GM18861 (cell line): ENCODE measurements around the gene ROGDI.
A peak's percentile ranks its signal among the peaks of the same experiment; 100 is the strongest.

Experiments
- ATAC-seq: cut with Tn5 transposase; IDR thresholded peaks from one replicate; pipeline ENCODE4 v1.9.1; 2021; ENCODE audit not compliant: unreplicated experiment

The ROGDI gene

DNA sequence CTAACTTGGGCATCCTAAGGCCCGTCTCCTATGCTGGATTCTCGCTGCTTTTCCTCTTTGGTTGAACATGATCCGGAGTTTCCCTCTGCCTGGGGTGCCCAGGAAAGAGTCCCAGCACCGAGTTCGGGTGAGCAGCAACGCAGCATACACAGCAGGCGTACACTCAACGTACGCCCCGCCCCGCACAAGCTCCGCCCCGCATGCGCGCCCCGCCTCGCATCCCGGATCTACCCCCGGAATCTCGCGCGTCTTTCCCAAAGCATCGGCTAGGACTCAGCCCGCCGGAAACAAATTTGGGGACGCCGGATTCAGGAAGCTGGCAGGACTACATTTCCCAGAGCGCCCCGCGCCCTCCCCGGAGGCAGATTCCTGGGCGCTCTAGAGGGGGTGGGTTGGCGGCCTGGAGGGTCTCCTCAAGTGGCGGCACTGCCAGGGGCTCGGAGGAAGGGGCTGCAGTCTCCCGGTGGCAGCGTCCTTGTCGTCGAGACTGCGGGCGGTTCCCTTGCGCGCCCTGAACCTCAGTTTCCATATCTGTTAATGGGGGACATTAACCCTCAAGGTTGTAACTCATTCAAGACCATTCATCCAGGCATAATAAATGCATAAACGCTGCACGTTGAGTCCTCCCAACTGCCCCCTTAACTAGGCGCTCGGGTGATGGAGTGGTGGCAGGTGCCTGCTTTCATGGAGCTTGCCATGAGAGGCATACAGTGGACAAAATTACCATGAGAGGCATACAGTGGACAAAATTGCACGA is 33.7 kb downstream of the ROGDI start:
- ATAC-seq = peak; percentile 40

DNA sequence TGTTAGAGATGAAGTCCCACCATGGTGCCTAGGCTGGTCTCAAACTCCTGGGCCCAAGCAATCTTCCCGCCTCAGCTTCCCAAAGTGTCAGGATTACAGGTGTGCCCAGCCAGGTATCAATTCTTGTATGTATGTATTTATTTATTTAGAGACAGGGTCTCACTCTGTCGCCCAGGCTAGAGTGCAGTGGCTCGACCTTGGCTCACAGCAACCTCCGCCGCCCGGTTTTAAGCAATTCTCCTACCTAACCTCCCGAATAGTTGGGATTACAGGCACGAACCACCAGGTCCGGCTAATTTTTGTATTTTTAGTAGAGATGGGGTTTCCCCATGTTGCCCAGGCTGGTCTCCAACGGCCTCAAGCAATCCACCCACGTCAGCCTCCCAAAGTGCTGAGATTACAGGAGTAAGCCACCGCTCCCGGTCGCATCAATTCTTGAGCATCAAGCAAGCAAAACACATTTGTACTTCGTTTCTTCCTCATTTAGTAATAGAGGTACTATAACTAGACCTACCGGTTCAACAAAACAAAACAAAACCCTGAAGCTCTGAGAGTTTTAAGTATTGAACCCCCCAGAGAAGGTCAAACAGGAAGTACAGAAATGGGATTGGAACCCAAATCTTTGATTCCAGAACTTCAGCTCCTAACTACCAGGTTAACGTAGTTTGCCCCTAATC is 34.4 kb downstream of the ROGDI start:
- no peak for ATAC-seq

DNA sequence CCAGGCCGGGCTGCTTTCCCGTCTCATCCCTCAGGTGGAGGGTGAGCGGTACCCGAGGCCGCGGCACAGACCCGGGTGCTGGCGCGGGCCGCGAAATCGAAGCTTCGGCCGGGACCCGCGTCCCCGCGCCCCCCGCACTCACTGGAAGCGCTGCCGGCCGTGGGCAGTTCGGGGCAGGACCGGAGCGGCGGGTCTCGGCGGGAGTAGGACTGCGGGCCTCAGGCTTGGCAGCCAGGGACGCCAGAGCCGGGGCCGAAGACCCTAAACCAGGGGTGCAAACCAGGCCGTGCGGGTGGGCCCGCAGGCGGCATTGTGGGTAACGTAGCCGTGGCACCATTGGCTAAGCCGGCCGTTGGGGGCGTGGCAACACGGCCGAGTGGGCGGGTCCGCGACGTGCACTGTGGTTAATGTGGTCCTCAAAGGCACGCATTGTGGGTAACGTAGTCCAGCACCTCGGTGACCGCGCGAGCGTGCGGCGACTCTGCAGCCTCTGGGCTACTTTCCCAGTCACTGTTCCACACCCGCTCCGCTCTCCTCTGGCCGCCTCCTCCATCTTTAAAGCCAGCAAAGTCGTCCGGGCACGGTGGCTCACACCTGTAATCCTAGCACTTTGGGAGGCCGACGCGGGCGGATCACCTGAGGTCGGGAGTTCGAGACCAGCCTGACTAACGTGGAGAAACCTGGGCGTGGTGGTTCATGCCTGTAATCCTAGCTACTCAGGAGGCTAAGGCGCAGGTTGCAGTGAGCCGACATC is 35.4 kb downstream of the ROGDI start, which contains the start of gene ZNF500:
Gene ZNF500, minus strand, starts transcription at position 288 of the 754 bp plus-strand sequence. CDS start 1,184 bp downstream, outside the sequence.
- ATAC-seq = peak; percentile 83

DNA sequence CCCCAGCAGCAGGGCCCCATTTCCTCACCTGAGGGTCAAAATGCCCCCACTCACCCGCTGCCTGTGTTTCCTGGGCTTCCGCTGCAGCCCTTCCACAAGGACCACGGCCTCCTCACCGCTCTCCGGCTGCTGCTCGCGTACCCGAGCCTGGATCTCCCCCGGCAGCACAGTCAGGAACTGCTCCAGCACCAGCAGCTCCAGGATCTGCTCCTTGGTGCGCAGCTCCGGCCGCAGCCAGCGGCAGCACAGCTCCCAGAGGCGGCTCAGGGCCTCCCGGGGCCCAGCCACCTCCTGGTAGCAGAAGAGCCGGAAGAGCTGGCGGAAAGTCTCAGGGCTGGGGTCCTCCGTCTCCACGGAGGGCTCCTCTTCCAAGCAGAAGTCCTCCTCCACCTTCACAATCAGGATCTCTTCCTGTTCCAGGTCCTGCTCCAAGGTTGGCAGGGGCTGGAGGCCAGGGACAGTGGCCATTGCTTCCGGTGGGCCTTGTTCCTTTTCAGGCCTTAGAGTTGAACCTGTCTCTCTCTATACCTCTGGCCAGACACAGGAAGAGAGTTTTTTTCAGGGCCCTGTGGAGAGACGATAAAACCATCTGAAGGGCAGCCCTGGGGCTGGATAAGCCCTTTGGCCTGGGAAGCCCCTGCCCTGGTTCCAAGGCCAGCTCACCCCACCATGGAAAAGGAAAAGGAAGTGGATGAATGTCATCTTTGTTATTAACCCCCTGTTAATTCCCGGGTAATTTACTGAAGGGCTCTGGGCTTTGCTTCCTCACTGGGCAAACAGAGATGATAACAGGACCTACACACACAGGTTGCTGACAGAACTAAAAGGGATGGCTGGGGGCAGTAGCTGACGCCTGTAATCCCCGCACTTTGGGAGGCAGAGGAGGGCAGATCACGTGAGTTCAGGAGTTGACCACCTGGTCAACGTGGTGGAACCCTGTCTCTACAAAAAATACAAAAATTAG is 36.6 kb downstream of the ROGDI start:
- ATAC-seq = no peak

DNA sequence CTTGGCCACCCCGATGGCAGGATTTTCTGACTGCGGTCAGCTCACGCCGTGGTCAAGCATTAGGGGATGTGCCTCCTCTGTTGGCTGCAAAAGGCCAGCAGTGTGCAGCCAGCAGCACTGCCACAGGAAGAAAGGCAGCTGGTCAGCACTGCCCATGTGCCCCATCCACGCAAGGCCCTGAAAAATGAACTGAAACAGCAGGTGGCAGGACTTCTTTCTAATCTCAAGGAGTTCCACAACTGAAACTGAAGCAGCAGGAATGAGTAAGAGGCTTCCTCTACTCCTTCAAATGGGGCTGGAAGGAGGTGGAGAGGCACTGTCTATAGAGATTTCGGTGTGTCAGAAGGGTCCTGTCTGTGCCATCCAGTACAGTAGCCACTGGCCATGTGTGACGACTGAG is 38.6 kb downstream of the ROGDI start:
- ATAC-seq = no peak

DNA sequence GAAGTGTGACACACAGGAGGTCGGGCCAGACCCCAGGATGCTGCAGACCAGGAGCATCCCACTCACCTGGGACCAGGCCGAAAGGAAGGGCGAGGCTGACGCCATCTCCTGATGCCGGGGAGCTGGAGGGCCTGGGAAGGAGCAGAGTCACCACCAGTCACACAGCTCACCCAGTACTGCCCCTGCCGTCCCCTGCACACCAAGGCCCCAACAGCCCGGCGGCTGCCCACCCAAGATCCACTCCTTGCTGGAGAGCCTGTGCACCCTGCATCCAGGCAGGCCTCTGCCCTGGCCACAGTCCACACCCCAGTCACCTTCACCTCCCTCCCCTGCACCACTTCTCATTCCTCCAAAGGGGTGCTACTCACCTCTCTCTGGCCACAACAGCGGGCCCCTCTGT is 40.2 kb downstream of the ROGDI start:
- ATAC-seq = no peak

DNA sequence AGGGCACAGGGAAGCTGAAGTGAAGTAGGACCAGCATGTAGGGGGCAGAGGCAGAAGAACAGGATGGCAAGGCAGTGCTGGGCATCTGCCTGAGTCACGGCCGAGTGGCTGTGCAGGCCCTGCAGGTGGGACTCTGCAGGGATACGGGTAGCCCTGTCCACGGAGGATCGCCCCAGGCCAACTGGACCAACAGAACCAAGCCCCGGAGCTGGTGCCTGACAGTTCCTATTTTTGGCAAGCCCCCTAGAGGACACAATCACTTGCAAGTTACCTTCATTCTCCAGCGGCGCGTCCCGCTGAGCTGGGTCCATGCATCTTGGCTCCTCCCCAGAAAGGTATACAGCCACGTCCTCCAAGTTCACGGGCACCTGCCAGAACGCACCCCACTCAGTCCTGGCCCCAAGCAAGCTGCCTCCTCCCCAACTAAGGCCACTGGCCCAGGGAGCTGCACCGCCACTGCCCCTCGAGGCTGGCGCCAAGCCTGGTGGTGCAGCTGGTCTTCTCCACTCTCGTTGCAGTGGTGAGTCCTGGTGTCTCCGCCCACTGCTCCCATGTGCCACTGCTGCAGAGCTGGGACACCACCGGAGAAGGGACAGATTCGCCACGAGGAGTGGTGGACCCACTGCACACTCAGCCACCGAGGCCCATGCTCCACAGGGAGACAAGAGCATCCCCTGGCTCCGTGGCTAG is 42.1 kb downstream of the ROGDI start:
- no peak for ATAC-seq

DNA sequence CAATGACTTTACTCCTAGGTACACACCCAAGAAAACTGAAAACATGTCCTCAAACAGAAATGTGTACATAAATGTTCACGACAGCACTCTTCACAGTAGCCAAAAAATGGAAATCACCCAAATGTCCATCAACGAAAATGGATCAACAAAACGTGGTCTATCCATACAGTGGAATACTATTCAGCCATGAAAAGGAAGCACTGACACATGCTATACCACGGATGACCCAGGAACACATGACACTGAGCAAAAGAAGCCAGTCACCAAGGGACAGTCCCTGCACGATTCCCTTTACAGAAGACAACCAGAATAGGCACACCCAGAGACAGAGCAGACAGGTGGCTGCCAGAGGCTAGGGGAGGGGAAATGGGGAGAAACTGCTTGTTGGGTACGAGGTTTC is 46.7 kb downstream of the ROGDI start:
- ATAC-seq = no peak

DNA sequence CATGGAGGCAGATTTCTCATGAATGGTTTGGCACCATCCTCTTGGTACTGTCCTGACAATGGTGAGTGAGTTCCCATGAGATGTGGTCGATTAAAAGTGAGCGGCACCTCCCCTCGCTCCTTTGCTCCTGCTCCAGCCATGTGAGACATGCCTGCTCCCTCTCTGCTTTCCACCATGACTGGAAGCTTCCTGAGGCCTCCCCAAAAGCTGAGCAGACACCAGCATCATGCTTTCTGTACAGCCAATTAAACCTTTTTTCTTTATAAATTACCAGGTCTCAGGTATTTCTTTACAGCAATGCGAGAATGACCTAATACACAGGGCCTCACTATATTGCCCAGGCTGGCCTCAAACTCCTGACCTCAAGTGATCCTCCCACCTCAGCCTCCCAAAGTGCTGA is 47.6 kb downstream of the ROGDI start:
- ATAC-seq = no peak

DNA sequence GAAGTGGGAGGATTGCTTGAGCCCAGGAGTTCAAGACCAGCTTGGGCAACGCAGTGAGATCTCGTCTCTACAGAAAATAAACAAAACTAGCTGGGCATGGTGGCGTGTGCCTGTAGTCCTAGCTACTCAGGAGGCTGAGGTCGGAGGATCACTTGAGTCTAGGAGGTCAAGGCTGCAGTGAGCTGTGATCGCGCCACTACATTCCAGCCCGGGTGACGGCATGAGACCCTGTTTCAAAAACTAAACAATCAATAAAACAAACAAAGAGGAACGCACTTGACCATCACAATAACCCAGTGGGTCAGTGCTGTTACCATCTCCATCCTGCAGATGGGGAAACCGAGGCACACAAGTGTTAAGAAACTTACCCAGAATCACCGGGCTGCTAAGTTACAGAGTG is 49.2 kb downstream of the ROGDI start:
- no peak for ATAC-seq

DNA sequence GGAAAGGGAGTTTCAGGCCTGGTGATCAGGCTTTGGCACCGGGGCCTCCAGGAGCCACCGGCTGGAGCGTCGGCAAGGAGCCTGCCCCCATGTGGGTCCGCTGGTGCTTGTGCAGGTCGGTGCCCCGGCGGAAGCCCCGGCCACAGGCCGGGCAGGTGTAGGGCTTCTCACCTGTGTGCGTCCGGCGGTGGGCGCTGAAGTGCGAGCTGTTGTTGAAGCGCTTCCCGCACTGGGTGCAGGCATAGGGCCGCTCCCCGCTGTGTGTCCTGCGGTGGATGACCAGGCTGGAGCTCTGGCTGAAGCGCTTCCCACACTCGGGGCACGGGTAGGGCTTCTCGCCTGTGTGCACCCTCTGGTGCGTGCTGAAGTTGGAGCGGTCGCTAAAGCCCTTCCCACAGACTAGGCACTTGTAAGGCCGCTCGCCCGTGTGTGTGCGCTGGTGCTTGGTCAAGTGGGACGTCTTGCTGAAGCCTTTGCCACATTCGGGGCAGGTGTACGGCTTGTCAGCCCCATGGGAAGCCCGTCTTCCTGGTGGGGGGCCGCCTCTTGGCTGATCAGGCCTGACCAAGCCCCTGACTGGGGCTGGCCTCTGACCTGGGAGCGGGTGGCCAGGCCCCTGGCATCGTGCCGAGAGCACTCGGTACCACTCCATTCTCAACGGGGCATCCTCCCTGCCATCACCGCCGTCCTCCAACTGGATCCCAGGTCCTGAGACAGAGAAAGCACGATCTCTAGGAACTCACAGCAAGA is 49.9 kb downstream of the ROGDI start:
- no peak for ATAC-seq

DNA sequence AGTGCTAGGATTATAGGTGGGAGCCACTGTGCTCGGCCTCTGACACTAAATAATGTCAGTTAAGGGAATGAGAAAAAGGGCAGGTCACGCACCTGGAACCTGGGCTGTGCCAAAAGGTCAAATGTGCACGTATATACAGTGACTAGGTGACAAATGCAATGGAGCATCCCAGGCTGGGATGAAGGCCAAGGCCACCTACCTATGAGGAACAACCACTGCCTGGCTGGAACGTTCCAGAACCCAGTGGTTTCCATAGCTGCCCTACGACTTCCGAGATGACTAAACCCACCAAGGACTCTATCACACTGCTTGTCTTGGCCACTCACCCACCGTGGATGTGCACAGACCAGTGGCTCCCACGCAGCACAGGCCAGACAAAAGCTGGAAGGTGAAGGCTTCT is 51.5 kb downstream of the ROGDI start:
- ATAC-seq = no peak

DNA sequence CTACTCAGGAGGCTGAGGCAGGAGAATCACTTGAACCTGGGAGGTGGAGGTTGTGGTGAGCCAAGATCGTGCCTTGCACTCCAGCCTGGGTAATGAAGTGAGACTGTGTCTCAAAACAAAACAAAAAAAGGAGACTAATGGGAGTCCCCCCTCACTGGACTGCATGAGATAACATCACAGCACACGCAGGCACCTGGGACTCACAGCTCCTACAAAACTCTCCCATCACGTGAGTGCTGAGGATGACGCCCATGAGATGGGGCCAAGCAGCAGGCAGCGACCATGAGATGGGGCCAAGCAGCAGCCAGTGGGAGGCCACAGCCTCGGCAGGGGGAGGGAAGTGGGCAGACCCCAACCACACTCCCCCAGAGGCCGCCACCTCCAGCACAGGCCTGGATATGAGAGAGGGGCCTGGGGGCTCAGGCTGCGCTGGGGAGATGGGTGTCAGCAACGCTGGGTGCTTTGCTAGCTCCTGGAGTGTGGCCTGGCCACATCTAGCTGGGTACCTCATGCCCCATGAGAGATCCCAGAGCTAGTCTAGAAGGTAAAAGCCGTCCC is 52.7 kb downstream of the ROGDI start:
- no peak for ATAC-seq

DNA sequence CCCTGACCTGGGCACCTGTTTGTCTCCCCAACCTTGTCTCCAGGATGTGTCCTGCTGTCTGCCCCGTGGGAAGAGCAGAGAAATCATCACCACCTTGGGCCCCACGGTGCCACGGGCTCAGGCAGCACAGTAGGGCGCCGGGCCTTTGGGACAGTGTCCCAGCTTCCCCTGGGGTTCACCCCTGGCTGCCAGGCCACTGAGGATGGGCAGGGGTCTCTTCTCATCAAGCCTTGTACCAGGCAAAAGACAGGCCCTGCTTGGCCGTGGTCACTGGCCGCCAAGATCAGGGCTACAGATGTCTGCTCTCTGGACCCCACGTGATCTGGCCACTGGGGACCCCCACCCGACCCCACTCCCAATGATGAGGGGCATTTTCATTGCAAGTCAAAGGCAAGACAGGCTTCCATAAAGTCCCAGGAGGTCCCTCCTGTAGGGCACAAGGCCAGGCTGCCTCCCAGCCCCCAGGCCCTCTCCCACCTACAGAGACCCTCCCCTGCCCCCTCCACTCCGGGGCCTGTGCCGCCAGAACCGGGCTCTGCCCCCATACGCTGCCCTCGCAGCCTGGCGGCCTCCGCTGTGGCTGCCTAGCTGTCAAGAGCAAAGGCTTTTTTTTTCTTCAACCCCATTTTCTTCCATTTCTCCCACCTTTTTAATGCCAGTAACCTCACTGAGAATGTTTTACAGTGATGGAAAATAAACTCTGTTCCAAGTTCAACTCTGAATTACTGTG is 53.6 kb downstream of the ROGDI start:
- ATAC-seq = no peak

DNA sequence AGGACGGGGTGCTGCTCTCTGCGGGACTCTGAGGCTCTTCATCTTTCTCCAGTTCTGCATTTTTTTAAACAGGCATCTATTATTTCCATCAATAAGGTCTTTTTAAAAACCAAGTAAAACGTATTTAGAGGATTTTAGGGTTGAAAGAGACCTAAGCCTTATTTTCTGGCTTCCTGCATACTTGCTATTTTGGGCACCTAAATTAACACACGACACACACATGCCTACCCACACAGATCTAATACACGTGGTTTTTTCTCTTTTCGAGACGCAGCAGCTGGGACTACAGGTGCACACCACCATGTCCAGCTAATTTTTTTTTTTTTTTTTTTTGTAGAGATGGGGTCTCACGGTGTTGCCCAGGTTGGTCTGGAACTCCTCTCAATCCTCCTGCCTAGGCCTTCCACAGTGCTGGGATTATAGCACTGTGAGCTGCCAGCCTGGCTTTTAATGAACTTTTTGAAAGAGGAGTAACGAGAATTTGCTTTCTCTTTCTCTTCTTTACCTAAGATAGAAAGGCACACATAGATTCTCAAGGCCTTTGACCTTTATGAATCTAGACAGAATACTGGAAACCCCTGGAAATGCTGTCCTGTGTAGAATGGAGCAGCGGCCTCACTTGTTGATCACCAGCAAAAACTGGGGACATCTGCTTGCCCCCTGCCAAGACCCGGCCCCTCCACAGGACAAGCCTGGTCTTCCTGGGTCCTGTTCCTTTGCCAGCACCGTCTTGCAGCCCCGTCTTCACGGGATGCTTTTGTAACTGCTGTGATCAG is 54.3 kb downstream of the ROGDI start:
- no peak for ATAC-seq

DNA sequence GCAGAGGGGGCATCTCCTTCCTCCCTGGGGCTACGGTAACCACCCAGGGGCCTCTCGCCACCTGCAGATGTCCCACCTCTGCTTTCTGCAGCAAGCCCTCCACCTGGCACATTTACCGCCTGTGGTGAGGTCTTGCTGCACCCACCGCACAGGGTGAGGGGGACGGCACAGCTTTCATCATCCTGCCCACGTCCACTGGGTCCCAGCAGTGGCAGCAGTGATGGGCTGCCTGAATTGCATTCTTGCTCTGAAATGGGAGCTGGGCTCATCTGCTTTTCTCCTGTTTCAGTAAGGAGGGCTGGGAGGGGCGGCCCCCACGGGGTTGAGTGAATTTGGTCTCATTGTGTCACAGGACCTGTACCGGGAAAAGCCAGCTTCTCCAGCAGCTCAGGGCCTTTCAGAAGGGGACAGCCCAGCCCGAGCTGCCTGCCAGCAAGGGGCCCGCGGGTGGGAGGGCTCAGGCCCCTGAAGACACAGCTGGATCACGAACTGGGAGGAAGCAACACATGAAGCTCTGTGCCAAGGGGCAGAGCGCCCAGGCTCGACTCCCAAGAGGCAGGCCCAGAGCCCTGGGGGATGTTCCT is 55.4 kb downstream of the ROGDI start:
- no peak for ATAC-seq
